ENCODE data around the gene TRPT1. TPM values are rescaled to one million over a fixed set of nuclear protein-coding genes. Genes with fewer than 3 reads are reported as not detected.

The TRPT1 gene
- total RNA-seq, 2 experiments from 2014 or later: 18.2 to 18.3 TPM

GRCh38 chr11:64263947-64264317 is 37.9 kb upstream of the TRPT1 start:
- CTCF ChIA-PET: interaction anchor here (1.6 kb wide), 1 partner anchor 11 kb away, joined by 4 read pairs; no protein-coding TSS in a partner anchor
- Mint-ChIP-seq H3K27me3 (ENCODE audit: low read depth) (no peaks in the 10 kb centered on the region), H3K4me1 (ENCODE audit: low read depth) (peaks cover 13% of the 10 kb centered on the region), H3K27ac (no peak overlapping the region), H3K36me3 (ENCODE audit: low read depth) (peaks cover 2% of the 10 kb centered on the region), H3K4me3 (no peak overlapping the region), H3K9me3 (no peaks in the 10 kb centered on the region)
- DNase-seq: no peak
- intact Hi-C loops (cut with micrococcal nuclease): no loop called here

GRCh38 chr11:64263021-64263946 is 37.3 kb upstream of the TRPT1 start:
- intact Hi-C loops (cut with micrococcal nuclease): no loop called here
- no peak overlapping the region for H3K27ac Mint-ChIP-seq
- H3K9me3 Mint-ChIP-seq: no peaks in the 10 kb centered on the region
- DNase-seq: no peak
- H3K4me1 Mint-ChIP-seq (ENCODE audit: low read depth): peaks cover 10% of the 10 kb centered on the region
- H3K36me3 Mint-ChIP-seq (ENCODE audit: low read depth): peaks cover 2% of the 10 kb centered on the region
- no peaks in the 10 kb centered on the region for H3K27me3 Mint-ChIP-seq (ENCODE audit: low read depth)
- H3K4me3 Mint-ChIP-seq: no peak overlapping the region
- CTCF ChIA-PET: interaction anchor here (0.6 to 1.6 kb wide), 2 partner anchors 11 to 46 kb away, joined by 3 to 4 read pairs; no protein-coding TSS in a partner anchor

GRCh38 chr11:64262271-64263002 is 36.5 kb upstream of the TRPT1 start:
- CTCF ChIA-PET: interaction anchor here (0.6 to 1.6 kb wide), 2 partner anchors 10 to 47 kb away, joined by 3 to 4 read pairs; no protein-coding TSS in a partner anchor
- no peak overlapping the region for H3K27ac Mint-ChIP-seq
- no peak for DNase-seq
- no peaks in the 10 kb centered on the region for H3K27me3 Mint-ChIP-seq (ENCODE audit: low read depth)
- H3K4me3 Mint-ChIP-seq: no peak overlapping the region
- peaks cover 7% of the 10 kb centered on the region for H3K4me1 Mint-ChIP-seq (ENCODE audit: low read depth)
- intact Hi-C loops (cut with micrococcal nuclease): no loop called here
- H3K9me3 Mint-ChIP-seq: no peaks in the 10 kb centered on the region
- H3K36me3 Mint-ChIP-seq (ENCODE audit: low read depth): peaks cover 2% of the 10 kb centered on the region

GRCh38 chr11:64261556-64262080 is 35.6 kb upstream of the TRPT1 start:
- Mint-ChIP-seq H3K27ac (no peak overlapping the region), H3K36me3 (ENCODE audit: low read depth) (peaks cover 2% of the 10 kb centered on the region), H3K9me3 (no peaks in the 10 kb centered on the region), H3K27me3 (ENCODE audit: low read depth) (no peaks in the 10 kb centered on the region), H3K4me3 (no peak overlapping the region), H3K4me1 (ENCODE audit: low read depth) (peaks cover 7% of the 10 kb centered on the region)
- CTCF ChIA-PET: interaction anchor here (0.7 kb wide), 1 partner anchor 13 kb away, joined by 3 read pairs; no protein-coding TSS in a partner anchor
- intact Hi-C loops (cut with micrococcal nuclease): no loop called here
- DNase-seq: no peak

GRCh38 chr11:64260147-64260708 is 34.2 kb upstream of the TRPT1 start:
- Mint-ChIP-seq H3K9me3 (no peaks in the 10 kb centered on the region), H3K36me3 (ENCODE audit: low read depth) (peaks cover 2% of the 10 kb centered on the region), H3K27me3 (ENCODE audit: low read depth) (no peaks in the 10 kb centered on the region), H3K4me3 (no peak overlapping the region), H3K4me1 (ENCODE audit: low read depth) (peaks cover 7% of the 10 kb centered on the region), H3K27ac (no peak overlapping the region)
- intact Hi-C loops (cut with micrococcal nuclease): no loop called here
- CTCF ChIA-PET: no interaction called here
- no peak for DNase-seq

GRCh38 chr11:64259533-64260067 is 33.6 kb upstream of the TRPT1 start:
- intact Hi-C loops (cut with micrococcal nuclease): no loop called here
- H3K4me1 Mint-ChIP-seq (ENCODE audit: low read depth): peaks cover 7% of the 10 kb centered on the region
- H3K36me3 Mint-ChIP-seq (ENCODE audit: low read depth): peaks cover 2% of the 10 kb centered on the region
- no peak overlapping the region for H3K4me3 Mint-ChIP-seq
- CTCF ChIA-PET: no interaction called here
- no peak for DNase-seq
- H3K27me3 Mint-ChIP-seq (ENCODE audit: low read depth): no peaks in the 10 kb centered on the region
- no peaks in the 10 kb centered on the region for H3K9me3 Mint-ChIP-seq
- no peak overlapping the region for H3K27ac Mint-ChIP-seq

GRCh38 chr11:64258946-64259532 is 33.1 kb upstream of the TRPT1 start:
- Mint-ChIP-seq H3K4me1 (ENCODE audit: low read depth) (peaks cover 7% of the 10 kb centered on the region), H3K36me3 (ENCODE audit: low read depth) (peaks cover 2% of the 10 kb centered on the region), H3K4me3 (no peak overlapping the region), H3K27me3 (ENCODE audit: low read depth) (no peaks in the 10 kb centered on the region), H3K9me3 (no peaks in the 10 kb centered on the region), H3K27ac (no peak overlapping the region)
- DNase-seq: no peak
- CTCF ChIA-PET: no interaction called here
- intact Hi-C loops (cut with micrococcal nuclease): no loop called here

GRCh38 chr11:64258356-64258755 is 32.4 kb upstream of the TRPT1 start:
- H3K36me3 Mint-ChIP-seq (ENCODE audit: low read depth): peaks cover 2% of the 10 kb centered on the region
- no peak overlapping the region for H3K27ac Mint-ChIP-seq
- H3K9me3 Mint-ChIP-seq: no peaks in the 10 kb centered on the region
- intact Hi-C loops (cut with micrococcal nuclease): no loop called here
- no peak for DNase-seq
- peaks cover 7% of the 10 kb centered on the region for H3K4me1 Mint-ChIP-seq (ENCODE audit: low read depth)
- H3K27me3 Mint-ChIP-seq (ENCODE audit: low read depth): no peaks in the 10 kb centered on the region
- CTCF ChIA-PET: no interaction called here
- no peak overlapping the region for H3K4me3 Mint-ChIP-seq

- H3K36me3 Mint-ChIP-seq (ENCODE audit: low read depth): peaks cover 2% of the 10 kb centered on the region
- intact Hi-C loops (cut with micrococcal nuclease): no loop called here
- no peaks in the 10 kb centered on the region for H3K9me3 Mint-ChIP-seq
- no peak overlapping the region for H3K27ac Mint-ChIP-seq
- H3K4me3 Mint-ChIP-seq: no peak overlapping the region
- no peaks in the 10 kb centered on the region for H3K27me3 Mint-ChIP-seq (ENCODE audit: low read depth)
- DNase-seq: no peak
- CTCF ChIA-PET: interaction anchor here (1.3 kb wide), 1 partner anchor 42 kb away, joined by 4 read pairs; no protein-coding TSS in a partner anchor
- peaks cover 14% of the 10 kb centered on the region for H3K4me1 Mint-ChIP-seq (ENCODE audit: low read depth)
Measured at GRCh38 chr11:64256300-64256699, 30.3 kb upstream of the TRPT1 start.

GRCh38 chr11:64255135-64256128 is 29.4 kb upstream of the TRPT1 start:
- Mint-ChIP-seq H3K27ac (no peak overlapping the region), H3K9me3 (no peaks in the 10 kb centered on the region), H3K36me3 (ENCODE audit: low read depth) (peaks cover 2% of the 10 kb centered on the region), H3K4me1 (ENCODE audit: low read depth) (peaks cover 16% of the 10 kb centered on the region), H3K27me3 (ENCODE audit: low read depth) (no peaks in the 10 kb centered on the region), H3K4me3 (no peak overlapping the region)
- no peak for DNase-seq
- CTCF ChIA-PET: interaction anchor here (1.3 kb wide), 1 partner anchor 43 kb away, joined by 4 read pairs; no protein-coding TSS in a partner anchor
- intact Hi-C loops (cut with micrococcal nuclease): no loop called here

- no peak for DNase-seq
- no peaks in the 10 kb centered on the region for H3K27me3 Mint-ChIP-seq (ENCODE audit: low read depth)
- H3K4me1 Mint-ChIP-seq (ENCODE audit: low read depth): peaks cover 14% of the 10 kb centered on the region
- CTCF ChIA-PET: no interaction called here
- no peaks in the 10 kb centered on the region for H3K9me3 Mint-ChIP-seq
- no peak overlapping the region for H3K4me3 Mint-ChIP-seq
- intact Hi-C loops (cut with micrococcal nuclease): no loop called here
- H3K27ac Mint-ChIP-seq: no peak overlapping the region
- peaks cover under 1% of the 10 kb centered on the region for H3K36me3 Mint-ChIP-seq (ENCODE audit: low read depth)
Measured at GRCh38 chr11:64254326-64254725, 28.3 kb upstream of the TRPT1 start.

Data from activated naive CD4-positive, alpha-beta T cell treated with anti-CD3 and anti-CD28 coated beads for 36 hours (primary cell).